ENCODE results near the gene PRF1. TPM values are rescaled to one million over a fixed set of nuclear protein-coding genes. Genes with fewer than 3 reads are reported as not detected.
"Not testable (repeated sequence)": the region's sequence is repeated elsewhere in the genome, so short reads cannot be mapped to it uniquely, and the experiment has no call there.

The PRF1 gene
- polyA plus RNA-seq, 10 donors: 0.38 to 2.2 (median 0.88) TPM

GRCh38 chr10:70594161-70594560, 8.4 kb downstream of the PRF1 start:
- no peak for DNase-seq

DNA sequence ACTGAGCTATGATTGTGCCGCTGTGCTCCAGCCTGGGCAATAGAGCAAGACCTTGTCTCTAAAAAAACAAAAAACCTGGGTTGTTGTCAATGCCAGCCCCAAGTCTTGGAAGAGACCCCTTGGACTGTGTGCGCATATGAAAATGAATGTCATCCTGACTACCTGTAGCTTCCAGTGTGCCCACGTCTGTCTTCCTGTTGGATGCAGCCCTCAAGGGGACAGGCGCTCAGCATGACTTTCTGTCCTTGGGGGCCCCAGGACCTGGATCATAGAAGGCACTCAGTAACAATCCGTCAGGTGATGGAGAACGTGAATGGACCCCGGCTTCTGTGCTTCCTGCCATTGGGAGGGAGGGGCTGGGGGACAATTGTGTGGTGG, 9.0 kb downstream of the PRF1 start:
- DNase-seq: no peak

DNA sequence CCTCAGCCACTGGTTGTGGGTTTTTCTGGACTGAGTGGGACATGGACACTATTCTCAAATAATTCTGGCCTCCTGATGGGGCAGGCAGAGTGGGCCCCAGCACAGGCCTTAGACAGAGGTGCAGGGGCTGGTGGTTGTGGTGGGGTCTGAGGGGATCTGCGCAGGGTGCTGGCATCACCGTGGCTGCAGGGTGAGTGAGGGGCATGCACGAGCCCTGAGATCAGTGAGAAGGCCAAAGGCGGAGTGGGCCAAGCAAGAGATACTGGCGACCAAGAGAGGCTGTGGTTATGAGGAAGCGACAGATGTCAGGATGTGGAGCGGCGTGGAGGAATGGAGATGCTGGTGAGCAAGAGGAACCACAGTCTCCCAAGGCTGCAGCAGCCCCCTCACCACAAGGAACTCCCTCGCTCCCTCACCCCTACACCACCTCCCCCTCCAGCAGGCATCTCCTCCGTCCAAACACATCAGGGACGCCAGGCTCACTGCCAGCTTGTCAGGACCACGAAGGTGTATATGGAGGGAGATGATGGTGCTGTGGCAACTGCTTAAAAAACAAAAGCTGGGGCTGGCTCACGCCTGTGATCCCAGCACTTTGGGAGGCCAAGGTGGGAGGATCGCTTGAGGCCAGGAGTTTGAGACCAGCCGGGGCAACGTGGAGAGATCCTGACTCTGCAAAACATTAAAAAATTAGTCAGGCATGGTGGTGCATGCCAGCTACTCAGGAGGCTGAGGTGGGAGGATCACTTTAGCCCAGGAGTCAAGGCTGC, 9.6 kb downstream of the PRF1 start:
- no peak for DNase-seq

DNA sequence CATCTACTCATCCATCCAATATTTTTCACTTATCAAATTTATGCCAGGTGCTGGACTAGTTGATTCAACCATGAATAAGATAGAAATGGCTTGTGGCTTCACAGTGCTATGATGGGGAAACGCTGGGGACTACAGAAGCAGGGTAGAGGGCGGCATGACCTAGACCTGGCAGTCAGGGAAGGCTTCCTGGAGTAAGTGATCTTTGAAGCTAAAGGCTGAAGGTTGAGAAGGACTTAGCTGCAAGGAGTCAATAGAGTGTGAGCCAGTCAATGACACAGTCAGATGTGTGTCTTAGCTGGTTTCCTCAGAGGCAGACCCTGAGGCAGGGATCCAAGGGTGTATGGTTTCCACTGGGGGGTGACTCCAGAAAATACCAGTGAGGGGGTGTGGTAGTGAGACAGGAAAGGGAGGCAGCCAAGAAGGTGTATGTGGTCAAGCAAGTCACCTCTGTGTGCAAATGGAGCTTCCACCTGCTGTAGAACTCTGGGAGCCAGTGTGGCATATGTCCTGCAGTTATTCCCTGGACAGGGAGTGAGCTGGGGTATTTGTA, 10.3 kb downstream of the PRF1 start:
- no peak for DNase-seq

- DNase-seq: no peak
Observed at GRCh38 chr10:70590655-70591416, 11.7 kb downstream of the PRF1 start.

DNA sequence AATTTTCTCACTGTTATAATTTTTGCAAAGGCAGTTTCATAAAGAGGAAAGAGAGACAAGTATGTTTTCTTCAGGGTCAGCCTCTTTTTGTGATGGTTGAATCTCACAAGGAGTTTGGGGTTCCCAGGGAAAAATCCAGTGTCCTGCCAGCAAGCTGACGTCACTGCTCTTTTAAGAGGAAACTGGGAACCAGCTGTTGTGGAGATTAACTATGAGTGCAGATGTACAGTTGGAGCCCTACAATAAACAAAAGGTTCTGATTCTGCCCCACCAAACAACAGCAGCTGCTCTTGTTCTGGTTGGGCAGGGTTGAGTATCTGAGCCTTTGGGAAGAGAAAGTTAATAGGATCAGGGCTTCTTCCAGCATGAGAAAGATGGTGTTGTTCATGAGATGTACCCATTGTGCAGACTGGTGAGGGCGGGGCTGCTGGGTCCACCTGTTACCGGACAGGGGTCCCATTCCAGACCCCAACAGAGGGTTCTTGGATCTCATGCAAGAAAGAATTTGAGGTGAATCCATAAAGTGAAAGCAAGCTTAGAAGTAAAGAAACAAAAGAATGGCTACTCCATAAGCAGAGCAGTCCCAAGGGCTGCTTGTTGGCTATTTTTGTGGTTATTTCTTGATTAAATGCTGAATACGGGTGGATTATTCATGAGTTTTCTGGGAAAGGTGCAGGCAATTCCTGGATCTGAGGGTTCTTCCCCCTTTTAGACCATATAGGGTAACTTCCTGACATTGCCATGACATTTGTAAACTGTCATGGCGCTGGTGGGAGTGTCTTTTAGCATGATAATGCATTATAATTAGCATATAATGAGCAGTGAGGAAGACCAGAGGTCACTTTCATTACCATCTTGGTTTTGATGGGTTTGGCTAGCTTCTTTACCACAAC, 12.5 kb downstream of the PRF1 start:
- DNase-seq: peak; percentile 86 to 96 (median 90)

DNA sequence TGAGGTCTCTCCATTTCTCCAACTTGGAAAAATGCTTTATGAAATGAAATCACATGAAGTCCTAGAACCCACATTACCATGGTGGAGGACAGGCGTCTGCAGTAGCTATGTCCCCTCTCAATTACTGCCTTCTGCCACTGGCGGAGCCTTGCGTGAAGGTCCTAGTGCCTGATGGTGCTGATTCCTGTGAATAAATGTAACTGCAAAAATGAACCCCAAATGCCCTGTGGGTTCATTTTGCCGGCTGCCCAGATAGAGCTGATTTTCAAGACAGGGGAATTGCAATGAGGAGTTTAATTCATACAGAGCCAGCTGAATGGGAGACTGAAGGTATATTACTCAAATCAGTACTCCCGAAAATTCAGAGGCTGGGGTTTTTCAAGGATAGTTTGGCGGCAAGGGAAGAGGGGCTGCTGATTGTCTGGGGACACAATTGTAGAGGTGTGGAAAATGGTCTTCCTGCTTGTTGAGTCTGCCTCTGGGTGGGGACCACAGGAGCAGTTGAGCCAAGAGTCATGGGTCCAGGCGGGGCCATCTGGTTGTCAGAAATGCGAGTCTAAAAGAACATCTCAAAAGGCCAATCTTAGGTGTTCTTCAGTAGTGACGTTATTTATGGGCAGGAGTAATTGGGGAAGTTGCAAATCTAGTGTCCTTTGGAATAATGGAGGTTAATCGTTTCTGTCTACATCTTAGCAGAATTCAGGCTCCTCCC, 13.5 kb downstream of the PRF1 start:
- peak in 2 of 3 donors; percentile 54 to 79 for DNase-seq

DNA sequence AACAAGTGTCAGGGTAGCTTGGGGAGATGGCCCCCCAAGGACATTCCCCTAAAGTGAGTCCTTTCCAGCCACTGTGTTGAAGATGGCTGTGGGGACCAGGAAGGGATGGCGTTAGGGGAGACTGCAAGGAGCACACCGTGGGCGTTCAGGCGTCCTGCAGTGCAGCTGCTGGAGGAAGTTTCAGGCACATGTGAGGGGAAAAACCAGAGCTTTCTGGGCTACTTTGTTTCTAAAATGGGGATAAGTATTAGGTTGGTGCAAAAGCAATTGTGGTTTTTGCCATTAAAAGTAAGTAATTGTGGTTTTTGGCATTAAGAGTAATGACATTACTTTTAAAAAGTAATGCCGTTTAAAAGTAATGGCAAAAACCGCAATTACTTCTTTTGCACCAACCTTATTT, 14.3 kb downstream of the PRF1 start:
- DNase-seq: no peak

GRCh38 chr10:70587045-70587658, 15.4 kb downstream of the PRF1 start:
- no peak for DNase-seq

DNA sequence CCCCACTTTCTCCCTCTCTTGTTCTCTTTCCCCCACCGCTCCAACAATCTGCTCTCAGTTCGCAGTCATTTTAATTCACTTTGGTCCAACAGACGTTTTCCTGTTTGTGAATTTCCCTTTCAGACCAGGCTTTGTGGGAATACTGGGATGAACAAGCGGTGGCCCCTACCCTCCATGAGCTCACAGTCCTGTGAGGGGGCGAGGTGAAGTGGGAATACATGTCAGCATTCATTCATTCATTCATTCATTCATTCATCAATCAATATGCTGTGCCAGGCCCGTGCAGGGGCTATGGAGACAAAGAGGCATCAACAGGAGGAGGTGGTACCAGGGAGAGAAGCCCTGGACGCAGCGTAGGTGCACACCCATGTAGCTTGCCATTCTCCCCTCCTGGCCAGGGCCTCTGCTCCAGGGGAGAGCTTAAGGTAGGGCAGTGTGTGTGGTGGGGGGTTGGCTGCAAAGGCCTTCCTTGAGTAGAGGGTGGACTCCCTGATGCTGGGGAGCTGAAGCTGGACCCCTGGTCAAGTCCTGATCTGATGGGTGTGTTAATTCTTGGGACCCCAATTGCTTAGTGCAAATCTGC, 16.1 kb downstream of the PRF1 start:
- no peak for DNase-seq

DNA sequence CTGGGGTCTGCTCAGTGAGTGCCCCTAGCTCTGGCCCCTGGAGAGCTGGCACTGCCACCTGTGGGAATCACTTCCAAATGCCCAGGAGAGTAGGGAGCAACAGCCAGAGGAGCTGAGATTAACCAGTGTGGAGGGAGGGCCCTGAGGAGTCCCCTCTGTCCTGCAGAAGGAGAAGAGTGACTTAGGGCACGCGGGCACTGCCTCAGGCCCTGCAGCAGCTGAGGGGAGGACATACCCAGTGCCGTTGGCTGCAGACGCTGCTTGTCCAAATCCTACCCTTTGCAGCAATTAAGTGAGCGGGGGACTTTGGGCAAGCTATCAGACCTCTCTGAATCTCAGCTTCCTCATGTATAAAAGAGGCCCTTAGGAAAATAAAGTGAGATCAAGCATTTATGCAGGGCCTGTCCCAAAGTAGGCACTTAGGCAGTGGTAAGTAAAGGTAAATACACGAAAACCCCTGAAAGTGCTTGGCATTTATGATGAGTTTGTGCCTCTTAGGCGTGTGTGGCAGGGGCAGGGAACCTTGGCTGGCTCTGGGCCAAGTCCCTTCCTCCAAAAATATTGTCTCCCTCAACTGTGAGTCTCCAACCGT, 16.9 kb downstream of the PRF1 start:
- DNase-seq: no peak

- DNase-seq: peak in 2 of 3 donors; percentile 58 to 78
Observed at GRCh38 chr10:70584909-70585544, 17.5 kb downstream of the PRF1 start.

DNA sequence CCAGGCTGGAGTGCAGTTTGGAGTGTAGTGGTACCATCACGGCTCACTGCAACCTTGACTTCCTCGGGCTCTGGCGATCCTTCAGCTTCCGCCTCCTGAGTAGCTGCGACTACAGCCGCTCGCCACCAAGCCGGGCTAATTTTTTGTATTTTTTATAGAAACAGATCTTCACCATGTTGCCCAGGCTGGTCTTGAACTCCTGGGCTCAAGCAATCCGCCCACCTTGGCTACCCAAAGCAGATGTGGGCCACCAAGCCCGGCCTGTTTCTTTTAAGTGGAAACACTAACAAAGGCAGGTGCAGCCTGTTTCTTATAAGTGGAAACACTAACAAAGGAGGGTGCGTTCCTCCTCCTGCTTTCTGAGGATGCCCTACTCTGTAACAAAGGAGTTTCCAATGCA, 18.2 kb downstream of the PRF1 start:
- no peak for DNase-seq

DNA sequence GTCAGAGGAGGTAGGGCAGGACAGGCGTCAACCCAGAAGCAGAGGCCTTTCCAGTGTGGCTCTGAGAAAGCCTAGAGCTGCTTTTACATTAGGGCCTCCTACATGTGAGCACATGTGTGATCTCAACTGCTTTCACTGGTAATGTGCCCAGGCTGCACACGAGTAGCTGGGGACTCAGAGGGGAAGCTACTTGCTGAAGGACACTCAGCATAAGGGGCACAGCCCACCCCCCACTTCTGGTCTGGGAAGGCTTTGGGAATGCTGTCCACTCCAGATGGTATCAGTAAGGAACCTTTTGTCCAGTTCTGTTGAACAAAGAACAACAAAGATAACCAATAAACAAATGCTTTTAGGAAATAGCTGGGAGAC, 18.9 kb downstream of the PRF1 start:
- DNase-seq: no peak

GRCh38 chr10:70582793-70583668, 19.5 kb downstream of the PRF1 start:
- DNase-seq: no peak

- not testable (repeated sequence) for DNase-seq
Observed at GRCh38 chr10:70581176-70581575, 21.4 kb downstream of the PRF1 start.

DNA sequence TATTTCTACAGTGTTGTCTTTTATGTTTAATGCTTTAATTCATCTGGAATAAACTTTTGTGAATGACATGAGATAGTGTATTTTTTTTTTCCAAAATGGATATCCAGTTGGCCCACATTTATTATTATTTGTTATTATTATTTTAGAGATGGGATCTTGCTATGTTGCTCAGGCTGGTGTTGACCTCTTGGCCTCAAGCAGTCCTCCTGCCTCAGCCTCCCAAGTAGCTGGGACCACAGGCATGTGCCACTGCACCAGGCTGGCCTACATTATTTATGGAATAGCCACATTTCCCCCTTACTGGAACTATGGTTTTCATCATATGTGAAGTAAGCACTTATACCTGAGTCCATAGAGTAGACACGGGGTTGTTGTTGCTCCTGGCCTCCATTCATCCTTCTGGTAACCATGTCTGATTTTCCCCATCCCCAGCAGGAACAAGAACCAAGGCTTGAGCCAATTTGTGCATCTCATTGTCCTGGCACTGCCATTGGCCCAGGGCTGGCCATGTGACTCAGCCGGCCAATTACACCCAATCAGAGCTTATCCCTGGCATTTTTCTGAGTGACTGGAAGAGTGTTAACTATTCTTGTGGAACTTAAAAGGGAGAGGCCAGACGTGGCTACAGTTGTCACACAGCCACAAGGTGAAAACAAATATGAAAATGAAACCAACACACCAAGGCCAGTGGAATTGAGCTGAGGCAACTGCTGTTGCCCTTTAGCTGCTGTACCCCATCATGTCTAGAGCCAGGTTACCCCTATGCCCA, 23.1 kb downstream of the PRF1 start:
- DNase-seq: no peak

Data from muscle of back (tissue), 11 donors.